HepG2 (cell line): Measurements from ENCODE around the gene CARHSP1. TPM values are rescaled to one million over a fixed set of nuclear protein-coding genes. Genes with fewer than 3 reads are reported as not detected.

ENCODE experiments used
- BHLHE40 ChIP-seq: IDR thresholded peaks from 2 replicates; pipeline ENCODE4 v1.6.1; 2011; ENCODE audit warnings: low read length, improper control_type of control experiment
- DR1 ChIP-seq: sonication (generic); formaldehyde crosslinking; IDR thresholded peaks from 2 replicates; pipeline ENCODE4 v1.8.0; 2021; ENCODE audit warnings: mild to moderate bottlenecking, missing genetic modification reagents, inconsistent platforms
- HNRNPL ChIP-seq: fragments of 200-400 bp; formaldehyde crosslinking; IDR thresholded peaks from 2 replicates; pipeline ENCODE4 v1.6.1; 2017; ENCODE audit warnings: mild to moderate bottlenecking, low read depth, low read length
- JARID2 ChIP-seq: sonication (generic); formaldehyde crosslinking; IDR thresholded peaks from 2 replicates; pipeline ENCODE4 v1.8.1; 2023; ENCODE audit warnings: missing genetic modification reagents, inconsistent platforms; ENCODE audit not compliant: insufficient replicate concordance
- MED13 ChIP-seq: sonication (generic); formaldehyde crosslinking; IDR thresholded peaks from 2 replicates; pipeline ENCODE4 v1.5.0; 2020; ENCODE audit warnings: missing genetic modification reagents
- MTA1 ChIP-seq: sonication (generic); formaldehyde crosslinking; IDR thresholded peaks from 2 replicates; pipeline ENCODE4 v1.4.0; 2020; ENCODE audit warnings: missing genetic modification reagents, mild to moderate bottlenecking, borderline replicate concordance
- NCOA5 ChIP-seq: sonication (generic); formaldehyde crosslinking; IDR thresholded peaks from 2 replicates; pipeline ENCODE4 v1.4.0; 2020; ENCODE audit warnings: missing genetic modification reagents
- NFIB ChIP-seq: sonication (generic); formaldehyde crosslinking; IDR thresholded peaks from 2 replicates; pipeline ENCODE4 v1.9.0; 2021; ENCODE audit warnings: missing genetic modification reagents, mild to moderate bottlenecking, borderline replicate concordance
- NKX3-1 ChIP-seq: sonication (generic); formaldehyde crosslinking; IDR thresholded peaks from 2 replicates; pipeline ENCODE4 v1.5.0; 2020; ENCODE audit warnings: missing genetic modification reagents
- RNF2 ChIP-seq: fragments of 450-650 bp; conservative IDR thresholded peaks from 2 replicates; pipeline ENCODE4 v1.6.1; 2016; ENCODE audit warnings: low read depth
- SRSF1 ChIP-seq: fragments of 200-400 bp; formaldehyde crosslinking; optimal IDR thresholded peaks from 2 replicates; pipeline ENCODE3; 2017; ENCODE audit warnings: mild to moderate bottlenecking, low read depth, low read length, moderate library complexity
- TBX3 ChIP-seq: fragments of 450-650 bp; IDR thresholded peaks from 2 replicates; pipeline ENCODE4 v1.6.1; 2017; ENCODE audit warnings: antibody characterized with exemption, mild to moderate bottlenecking, inconsistent platforms, borderline replicate concordance
- WIZ ChIP-seq: sonication (generic); formaldehyde crosslinking; IDR thresholded peaks from 2 replicates; pipeline ENCODE4 v1.5.1; 2020; ENCODE audit warnings: mild to moderate bottlenecking, missing genetic modification reagents
- ZBTB42 ChIP-seq: sonication (generic); formaldehyde crosslinking; IDR thresholded peaks from 2 replicates; pipeline ENCODE4 v1.5.0; 2020; ENCODE audit warnings: mild to moderate bottlenecking, missing genetic modification reagents
- ZFP36 ChIP-seq: fragments of 150-350 bp; IDR thresholded peaks from 2 replicates; pipeline ENCODE4 v1.6.1; 2018; ENCODE audit warnings: borderline replicate concordance, low read length, low read depth; ENCODE audit not compliant: partially characterized antibody
- ZMAT3 ChIP-seq: sonication (generic); formaldehyde crosslinking; conservative IDR thresholded peaks from 2 replicates; pipeline ENCODE4 v1.7.0; 2021; ENCODE audit warnings: missing genetic modification reagents
- ZNF335 ChIP-seq: sonication (generic); formaldehyde crosslinking; IDR thresholded peaks from 2 replicates; pipeline ENCODE4 v1.4.0; 2020; ENCODE audit warnings: missing genetic modification reagents
- ZNF543 ChIP-seq: sonication (generic); formaldehyde crosslinking; IDR thresholded peaks from 2 replicates; pipeline ENCODE4 v1.4.0; 2020; ENCODE audit warnings: mild to moderate bottlenecking, missing genetic modification reagents
- ZNF549 ChIP-seq: sonication (generic); formaldehyde crosslinking; IDR thresholded peaks from 2 replicates; pipeline ENCODE4 v1.5.0; 2020; ENCODE audit warnings: missing genetic modification reagents
- ZNF652 ChIP-seq: IDR thresholded peaks from 2 replicates; pipeline ENCODE4 v1.6.1; 2016; ENCODE audit warnings: low read depth, borderline replicate concordance
- ZNF713 ChIP-seq: sonication (generic); formaldehyde crosslinking; IDR thresholded peaks from 2 replicates; pipeline ENCODE4 v1.4.0; 2020; ENCODE audit warnings: mild to moderate bottlenecking, missing genetic modification reagents
- polyA plus RNA-seq, 8 experiments: library from polyadenylated mRNA; depleted of rRNA in 3 of 8; stranded (reverse) in 7 of 8; unstranded in 1 of 8; fragments of >200 nt; fragmentation: Illumina TruSeq in 4 of 8; extraction: Trizol in 4 of 8; gene quantifications; 2 replicates each; pipeline versions ENCODE4 v1.2.1 to v1.2.3, GENCODE V29; 2011 to 2016; ENCODE audit warnings: low read depth in 4 of 8, missing spikeins in 1 of 8, mixed read lengths in 1 of 8; ENCODE audit not compliant: insufficient read depth in 1 of 8
- total RNA-seq, 5 experiments: library from RNA; depleted of rRNA; stranded (reverse); fragments of >200 nt; fragmentation: Illumina TruSeq; extraction: Trizol; gene quantifications; 2 replicates each; pipeline ENCODE4 v1.2.3, GENCODE V29; 2016; ENCODE audit warnings: low read depth in 1 of 5
- TF ChIP-seq, protein P1 (sequence below): sonication (generic); formaldehyde crosslinking; IDR thresholded peaks from 2 replicates; pipeline ENCODE4 v1.4.0; 2020; ENCODE audit warnings: missing genetic modification reagents, borderline replicate concordance
- TF ChIP-seq, protein P2 (sequence below): sonication (generic); formaldehyde crosslinking; IDR thresholded peaks from 2 replicates; pipeline ENCODE4 v1.4.0; 2020; ENCODE audit warnings: missing genetic modification reagents, borderline replicate concordance
- TF ChIP-seq, protein P3 (sequence below): sonication (generic); formaldehyde crosslinking; IDR thresholded peaks from 2 replicates; pipeline ENCODE4 v1.5.1; 2020; ENCODE audit warnings: missing genetic modification reagents, mild to moderate bottlenecking, borderline replicate concordance

Gene CARHSP1
- total and polyA plus RNA-seq, 2 of the 13 experiments (the other 11 are each of a cell fraction or from before 2014, with no cell fraction given), result 173 to 345 TPM

DNA sequence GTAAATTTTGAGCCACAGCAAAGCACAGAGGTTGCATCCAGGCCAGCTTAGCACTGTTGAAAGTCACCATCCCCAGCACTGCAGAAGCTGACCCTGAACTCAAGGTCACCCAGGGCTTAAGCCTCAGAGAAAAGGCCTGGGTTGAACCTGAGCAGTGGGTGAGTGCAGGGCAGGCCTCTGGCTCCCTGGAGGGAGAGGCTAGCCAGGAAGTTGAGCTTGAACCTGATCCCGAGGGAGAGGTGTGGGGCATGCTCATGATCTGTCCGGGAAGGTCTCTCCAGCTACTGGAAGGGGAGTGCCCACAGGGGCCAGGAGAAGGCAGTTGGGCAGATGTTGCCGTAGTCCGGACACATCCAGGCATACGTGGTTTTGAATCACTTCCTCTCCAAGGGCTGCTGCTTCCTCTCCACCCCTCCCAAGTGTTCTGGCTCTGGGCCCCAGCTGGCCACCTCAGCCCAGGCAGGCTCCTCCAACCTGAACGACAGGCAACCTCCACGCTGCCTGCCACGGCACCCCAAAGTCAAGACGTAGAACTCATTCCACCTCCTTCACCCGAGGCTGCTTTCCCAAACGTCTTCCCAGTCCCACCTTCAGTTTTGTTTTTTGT is 18.4 kb downstream of the CARHSP1 start (continued):
- TF ChIP-seq ZMAT3 (CRISPR knock-in tag) (no peak), MTA1 (CRISPR knock-in tag) (peak; percentile 85; the same call in 1 of the 2 replicates), NKX3-1 (0 out of 2 replicates have a peak, but pooled peaks have one; percentile 57), NCOA5 (CRISPR knock-in tag) (0 out of 2 replicates have a peak, but pooled peaks have one; percentile 20), MED13 (CRISPR knock-in tag) (0 out of 2 replicates have a peak, but pooled peaks have one; percentile 80), ZBTB42 (CRISPR knock-in tag) (peak; percentile 93; the same call in 1 of the 2 replicates), JARID2 (CRISPR knock-in tag) (no peak), NFIB (CRISPR knock-in tag) (no peak), ZNF335 (CRISPR knock-in tag) (peak; percentile 89), ZNF652 (CRISPR knock-in tag) (no peak), SRSF1 (no peak), HNRNPL (peak; percentile 61; the same call in 1 of the 2 replicates), ZNF543 (CRISPR knock-in tag) (peak; percentile 88; the same call in 1 of the 2 replicates), RNF2 (0 out of 2 replicates have a peak, but pooled peaks have one; percentile 19), ZNF713 (CRISPR knock-in tag) (no peak), DR1 (peak; percentile 39; the same call in 1 of the 2 replicates), BHLHE40 (0 out of 2 replicates have a peak, but pooled peaks have one; percentile 14), ZNF549 (CRISPR knock-in tag) (no peak), ZFP36 (peak; percentile 27), TBX3 (peak; percentile 66), WIZ (CRISPR knock-in tag) (no peak; the same call in 1 of the 2 replicates)
- TF ChIP-seq, protein P1, sequence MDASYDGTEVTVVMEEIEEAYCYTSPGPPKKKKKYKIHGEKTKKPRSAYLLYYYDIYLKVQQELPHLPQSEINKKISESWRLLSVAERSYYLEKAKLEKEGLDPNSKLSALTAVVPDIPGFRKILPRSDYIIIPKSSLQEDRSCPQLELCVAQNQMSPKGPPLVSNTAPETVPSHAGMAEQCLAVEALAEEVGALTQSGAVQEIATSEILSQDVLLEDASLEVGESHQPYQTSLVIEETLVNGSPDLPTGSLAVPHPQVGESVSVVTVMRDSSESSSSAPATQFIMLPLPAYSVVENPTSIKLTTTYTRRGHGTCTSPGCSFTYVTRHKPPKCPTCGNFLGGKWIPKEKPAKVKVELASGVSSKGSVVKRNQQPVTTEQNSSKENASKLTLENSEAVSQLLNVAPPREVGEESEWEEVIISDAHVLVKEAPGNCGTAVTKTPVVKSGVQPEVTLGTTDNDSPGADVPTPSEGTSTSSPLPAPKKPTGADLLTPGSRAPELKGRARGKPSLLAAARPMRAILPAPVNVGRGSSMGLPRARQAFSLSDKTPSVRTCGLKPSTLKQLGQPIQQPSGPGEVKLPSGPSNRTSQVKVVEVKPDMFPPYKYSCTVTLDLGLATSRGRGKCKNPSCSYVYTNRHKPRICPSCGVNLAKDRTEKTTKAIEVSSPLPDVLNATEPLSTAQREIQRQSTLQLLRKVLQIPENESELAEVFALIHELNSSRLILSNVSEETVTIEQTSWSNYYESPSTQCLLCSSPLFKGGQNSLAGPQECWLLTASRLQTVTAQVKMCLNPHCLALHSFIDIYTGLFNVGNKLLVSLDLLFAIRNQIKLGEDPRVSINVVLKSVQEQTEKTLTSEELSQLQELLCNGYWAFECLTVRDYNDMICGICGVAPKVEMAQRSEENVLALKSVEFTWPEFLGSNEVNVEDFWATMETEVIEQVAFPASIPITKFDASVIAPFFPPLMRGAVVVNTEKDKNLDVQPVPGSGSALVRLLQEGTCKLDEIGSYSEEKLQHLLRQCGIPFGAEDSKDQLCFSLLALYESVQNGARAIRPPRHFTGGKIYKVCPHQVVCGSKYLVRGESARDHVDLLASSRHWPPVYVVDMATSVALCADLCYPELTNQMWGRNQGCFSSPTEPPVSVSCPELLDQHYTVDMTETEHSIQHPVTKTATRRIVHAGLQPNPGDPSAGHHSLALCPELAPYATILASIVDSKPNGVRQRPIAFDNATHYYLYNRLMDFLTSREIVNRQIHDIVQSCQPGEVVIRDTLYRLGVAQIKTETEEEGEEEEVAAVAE, result no peak; the same call in 1 of the 2 replicates
- TF ChIP-seq, protein P2, sequence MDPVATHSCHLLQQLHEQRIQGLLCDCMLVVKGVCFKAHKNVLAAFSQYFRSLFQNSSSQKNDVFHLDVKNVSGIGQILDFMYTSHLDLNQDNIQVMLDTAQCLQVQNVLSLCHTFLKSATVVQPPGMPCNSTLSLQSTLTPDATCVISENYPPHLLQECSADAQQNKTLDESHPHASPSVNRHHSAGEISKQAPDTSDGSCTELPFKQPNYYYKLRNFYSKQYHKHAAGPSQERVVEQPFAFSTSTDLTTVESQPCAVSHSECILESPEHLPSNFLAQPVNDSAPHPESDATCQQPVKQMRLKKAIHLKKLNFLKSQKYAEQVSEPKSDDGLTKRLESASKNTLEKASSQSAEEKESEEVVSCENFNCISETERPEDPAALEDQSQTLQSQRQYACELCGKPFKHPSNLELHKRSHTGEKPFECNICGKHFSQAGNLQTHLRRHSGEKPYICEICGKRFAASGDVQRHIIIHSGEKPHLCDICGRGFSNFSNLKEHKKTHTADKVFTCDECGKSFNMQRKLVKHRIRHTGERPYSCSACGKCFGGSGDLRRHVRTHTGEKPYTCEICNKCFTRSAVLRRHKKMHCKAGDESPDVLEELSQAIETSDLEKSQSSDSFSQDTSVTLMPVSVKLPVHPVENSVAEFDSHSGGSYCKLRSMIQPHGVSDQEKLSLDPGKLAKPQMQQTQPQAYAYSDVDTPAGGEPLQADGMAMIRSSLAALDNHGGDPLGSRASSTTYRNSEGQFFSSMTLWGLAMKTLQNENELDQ (CRISPR knock-in tag), result no peak
- TF ChIP-seq, protein P3, sequence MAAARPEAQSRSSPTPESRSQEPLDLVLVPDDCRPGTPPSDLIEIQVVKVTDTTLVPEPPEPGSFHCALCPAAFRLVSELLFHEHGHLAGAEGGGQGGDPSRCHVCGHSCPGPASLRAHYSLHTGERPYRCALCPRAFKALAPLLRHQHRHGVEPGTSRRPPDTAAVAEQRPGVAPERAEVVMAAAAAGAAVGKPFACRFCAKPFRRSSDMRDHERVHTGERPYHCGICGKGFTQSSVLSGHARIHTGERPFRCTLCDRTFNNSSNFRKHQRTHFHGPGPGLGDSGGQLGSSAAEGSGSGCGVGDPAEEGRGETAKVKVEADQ, result peak; percentile 91
